Measurements from ENCODE around the gene SPAG5.

DNA sequence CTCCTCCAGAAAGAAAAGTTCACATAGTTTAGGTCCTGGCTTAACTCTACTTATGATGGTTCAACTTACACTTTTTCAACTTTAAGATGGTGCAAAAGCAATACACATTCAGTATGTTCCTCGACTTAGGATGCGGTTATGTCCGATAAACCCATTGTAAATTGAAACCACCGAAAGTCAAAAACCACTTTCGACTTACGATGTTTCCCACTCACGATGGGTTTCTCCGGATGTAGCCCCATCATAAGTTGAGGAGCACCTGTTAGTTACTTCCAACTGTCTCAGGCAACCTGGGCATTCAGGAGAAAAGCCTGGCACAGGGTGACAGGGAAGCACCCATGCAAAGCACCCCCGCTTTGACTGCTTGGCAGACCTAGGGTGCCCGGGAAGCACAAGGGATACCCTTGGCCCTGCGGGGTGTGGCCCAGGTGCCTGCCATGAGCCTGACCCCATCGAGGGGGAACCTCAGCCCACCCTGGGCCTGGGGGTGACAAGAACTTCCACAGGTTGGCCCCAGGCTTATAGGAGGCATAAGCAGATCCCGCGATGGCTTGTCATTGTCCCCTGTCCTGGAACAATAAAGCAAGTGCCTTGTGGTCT is 60.4 kb downstream of the SPAG5 start:
- TF ChIP-seq CTCF (IDR thresholded peaks at IDR 0.05; ENCODE audit: low read depth, low read length, poor library complexity, severe bottlenecking) (no peak), EZH2phosphoT487 (IDR thresholded peaks at IDR 0.05; ENCODE audit: borderline replicate concordance, low read length) (no peak)

Data from DOHH2 (cell line).